CD4-positive, alpha-beta T cell treated with Interleukin-2 at 100 ng/mL for 4 hours (primary cell): ENCODE results near the gene CTNNBL1.

Experiments used
- DNase-seq: peaks from one replicate; pipeline ENCODE4 v3.0.0-alpha.2; 2020; ENCODE audit warnings: low spot score

Gene CTNNBL1

DNA sequence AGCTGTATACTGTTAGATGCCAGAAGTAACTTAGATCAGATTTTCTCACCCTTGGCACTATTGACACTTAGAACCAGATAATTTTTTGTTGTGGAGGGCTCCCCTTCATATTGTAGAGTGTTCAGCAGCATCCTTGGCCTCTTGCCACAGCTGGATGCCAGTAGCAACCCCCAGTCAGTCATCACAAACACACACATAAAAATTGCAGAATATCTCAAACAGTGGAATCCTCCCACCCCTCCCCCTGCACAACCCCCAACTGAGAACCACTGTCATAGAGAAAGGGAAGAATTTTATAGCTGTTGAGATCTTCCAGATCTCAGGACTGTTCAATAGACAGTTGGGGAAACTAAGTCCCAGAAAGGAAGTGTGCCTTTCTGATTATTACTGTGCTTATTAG, 127.9 kb downstream of the CTNNBL1 start:
- DNase-seq, result no peak

DNA sequence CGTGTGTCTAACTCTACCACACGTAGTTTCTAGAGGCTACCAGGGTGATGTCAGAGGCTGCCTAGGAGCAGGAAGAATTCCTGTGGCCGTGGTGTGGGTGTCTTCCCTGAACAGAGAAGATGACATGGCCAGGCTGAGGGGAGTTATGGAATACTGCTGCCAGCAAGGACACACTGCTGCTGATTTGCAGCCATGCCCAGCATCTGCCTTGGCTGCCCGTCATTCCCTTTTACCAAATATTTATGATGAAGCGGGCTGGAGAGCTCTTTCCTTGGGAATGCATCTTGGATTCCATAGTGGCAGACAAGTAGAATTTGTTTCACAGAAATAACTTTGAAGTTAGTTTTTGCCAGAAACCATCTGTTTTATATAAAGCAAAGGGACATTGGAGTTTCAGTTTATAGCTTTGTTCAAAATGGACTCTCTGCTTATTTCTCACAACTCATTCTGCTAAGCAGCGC, 128.3 kb downstream of the CTNNBL1 start:
- DNase-seq, result no peak

DNA sequence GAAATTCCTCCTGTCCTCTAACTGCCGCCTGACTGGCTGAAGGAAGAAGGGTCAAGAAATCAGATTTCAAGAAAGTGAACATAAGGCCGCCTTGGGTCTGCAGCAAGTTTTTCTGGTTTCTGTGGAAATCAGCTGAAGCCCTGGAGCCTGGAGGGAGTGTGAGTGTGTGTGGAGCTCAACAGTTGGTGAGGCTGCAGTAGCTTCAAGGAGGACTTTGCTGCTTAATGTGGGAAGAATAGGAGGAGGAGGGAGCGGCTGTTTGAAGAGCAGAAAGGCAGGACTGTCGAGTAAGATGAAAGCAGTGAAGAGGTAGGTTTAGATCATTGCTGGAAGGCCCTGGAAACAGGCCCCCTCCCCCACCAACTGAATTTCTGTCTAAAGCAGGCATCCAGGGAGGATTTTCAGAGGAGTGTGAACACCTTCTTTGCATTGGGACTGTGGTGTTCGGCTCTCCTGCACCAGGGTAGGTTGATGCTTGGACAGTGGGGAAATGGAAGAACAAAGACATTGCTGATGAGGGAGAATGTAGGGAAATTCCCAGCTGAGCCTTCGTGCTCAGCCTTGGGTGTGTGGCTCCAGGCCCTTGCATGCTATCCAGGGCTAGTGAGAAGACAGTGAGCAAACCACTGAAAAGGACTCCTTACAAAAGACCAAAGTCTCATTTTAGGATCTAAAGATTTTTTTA, 129.6 kb downstream of the CTNNBL1 start:
- DNase-seq, result no peak

DNA sequence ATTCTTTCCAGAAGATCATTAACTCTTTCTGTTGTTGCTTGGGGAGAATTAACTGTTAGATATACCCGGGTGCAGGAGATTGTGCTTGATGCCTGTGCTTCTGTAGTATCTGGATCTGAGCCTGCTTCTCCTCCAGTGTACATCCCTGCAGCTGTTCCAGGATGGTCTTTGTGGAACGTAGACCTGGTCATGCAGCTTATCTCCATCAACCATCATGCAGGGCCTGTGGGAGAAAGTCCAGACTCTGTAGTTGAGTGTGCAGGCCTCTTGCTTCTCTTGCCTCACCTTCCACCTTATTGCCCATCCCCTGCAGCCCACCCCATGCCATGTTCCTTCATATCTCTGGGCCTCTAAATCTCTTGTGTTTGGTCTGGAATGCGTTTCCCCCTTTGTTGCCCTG, 133.8 kb downstream of the CTNNBL1 start:
- no peak for DNase-seq

DNA sequence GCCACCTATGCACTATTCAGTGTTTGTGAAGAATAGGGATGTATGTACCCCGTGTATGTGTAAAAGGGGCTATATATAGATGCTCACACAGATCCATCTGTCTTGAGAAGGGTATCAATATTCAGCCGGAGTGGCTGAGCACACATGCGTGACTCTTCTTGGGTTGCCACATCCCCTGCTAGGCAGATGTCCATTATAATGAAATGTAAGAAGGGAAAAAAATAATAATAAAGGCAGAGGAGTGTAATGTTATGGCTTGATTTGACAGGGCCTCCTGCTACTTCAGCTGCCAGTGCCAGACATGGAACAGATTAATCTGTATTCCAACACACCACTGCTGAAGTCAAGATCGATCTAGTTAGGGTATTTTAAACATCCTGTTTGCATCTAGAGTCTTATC, 134.9 kb downstream of the CTNNBL1 start:
- no peak for DNase-seq

DNA sequence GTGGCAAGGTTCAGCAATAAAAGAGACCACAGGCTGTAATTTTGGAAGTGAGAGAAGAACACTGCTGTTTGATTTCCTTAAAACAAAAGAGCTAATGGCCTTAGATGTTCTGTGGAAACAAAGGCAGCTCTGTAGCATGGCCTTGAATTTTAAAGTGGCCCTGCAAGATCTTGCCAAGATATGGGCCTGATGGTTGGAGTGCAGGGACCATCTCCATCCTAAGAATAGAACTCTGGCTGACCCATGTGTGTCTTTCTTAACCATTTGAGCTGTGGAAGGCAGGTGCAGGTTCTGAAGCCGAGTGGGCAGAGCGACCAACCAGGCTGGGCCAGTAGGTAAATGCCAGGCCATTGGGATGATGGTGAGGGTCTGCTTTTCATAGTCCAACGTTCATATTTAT, 135.3 kb downstream of the CTNNBL1 start:
- no peak for DNase-seq

DNA sequence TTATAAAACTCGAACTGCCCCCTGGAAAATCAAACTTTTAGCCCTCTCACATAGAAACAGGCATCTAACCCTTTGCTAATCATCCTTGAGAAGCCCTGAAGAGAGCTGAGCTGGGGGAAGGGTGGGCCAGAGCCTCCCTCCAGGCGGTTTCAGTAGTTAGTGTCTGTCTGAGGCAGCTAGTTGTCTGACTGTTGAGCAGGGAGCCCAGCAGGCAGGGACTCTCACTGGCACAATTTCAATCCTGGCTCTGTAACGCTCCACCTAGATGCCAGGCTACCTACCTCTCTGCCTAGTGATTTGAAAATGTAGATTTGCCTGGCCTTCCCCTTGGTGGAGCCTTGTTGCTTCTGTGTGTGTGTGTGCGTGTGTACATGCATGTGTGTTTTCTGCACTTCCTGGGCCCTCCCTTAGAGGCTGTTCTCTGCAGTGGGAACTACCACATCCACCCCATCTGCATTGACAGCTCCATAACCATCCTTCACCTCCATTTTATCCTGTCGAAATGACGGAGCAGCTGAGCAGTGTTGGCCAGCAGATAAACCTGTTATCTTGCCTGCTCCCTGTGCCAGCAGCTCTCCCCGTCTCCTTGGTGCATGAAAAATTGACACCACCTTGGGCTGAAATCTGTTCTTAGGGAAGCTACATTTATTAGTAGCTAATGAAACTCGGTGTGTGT, 139.5 kb downstream of the CTNNBL1 start:
- DNase-seq, result no peak

DNA sequence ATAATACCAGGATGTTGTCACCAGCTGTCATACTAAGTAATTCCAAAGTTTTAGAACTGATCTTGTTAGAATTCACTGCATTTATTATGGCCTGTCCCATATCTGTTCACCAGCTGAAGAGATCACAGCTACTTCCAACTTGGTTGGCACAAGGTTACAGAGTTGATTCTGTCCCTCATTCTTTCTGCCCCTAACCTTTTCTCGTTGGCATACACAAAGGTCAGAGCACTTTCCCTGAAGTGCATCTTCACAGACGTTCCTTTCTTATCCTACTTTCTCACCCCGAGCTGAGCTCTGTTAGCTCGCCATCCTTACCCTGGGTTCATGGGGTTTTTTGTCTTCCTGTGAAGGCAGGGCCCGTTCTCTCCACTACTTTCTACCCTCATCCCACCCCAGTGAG, 143.1 kb downstream of the CTNNBL1 start:
- no peak for DNase-seq

DNA sequence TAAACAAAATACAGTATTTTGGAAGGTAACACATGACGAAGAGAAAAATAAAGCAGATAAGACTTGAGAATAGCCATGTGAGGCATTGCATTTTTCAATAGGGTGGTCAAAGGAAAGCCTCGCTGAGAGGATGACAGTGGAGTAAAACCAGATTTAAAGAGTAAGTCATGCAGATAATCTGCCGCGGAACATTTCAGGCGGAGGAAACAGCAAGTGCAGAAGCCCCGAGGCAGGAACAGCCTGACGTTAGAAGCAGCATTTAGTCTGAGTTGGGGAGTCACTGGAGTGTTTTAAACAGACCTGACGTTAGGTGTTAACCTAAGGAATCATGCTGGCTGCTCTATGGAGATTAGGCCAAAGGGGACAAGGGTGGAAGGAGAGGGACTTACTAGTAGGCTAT, 144.1 kb downstream of the CTNNBL1 start:
- no peak for DNase-seq

DNA sequence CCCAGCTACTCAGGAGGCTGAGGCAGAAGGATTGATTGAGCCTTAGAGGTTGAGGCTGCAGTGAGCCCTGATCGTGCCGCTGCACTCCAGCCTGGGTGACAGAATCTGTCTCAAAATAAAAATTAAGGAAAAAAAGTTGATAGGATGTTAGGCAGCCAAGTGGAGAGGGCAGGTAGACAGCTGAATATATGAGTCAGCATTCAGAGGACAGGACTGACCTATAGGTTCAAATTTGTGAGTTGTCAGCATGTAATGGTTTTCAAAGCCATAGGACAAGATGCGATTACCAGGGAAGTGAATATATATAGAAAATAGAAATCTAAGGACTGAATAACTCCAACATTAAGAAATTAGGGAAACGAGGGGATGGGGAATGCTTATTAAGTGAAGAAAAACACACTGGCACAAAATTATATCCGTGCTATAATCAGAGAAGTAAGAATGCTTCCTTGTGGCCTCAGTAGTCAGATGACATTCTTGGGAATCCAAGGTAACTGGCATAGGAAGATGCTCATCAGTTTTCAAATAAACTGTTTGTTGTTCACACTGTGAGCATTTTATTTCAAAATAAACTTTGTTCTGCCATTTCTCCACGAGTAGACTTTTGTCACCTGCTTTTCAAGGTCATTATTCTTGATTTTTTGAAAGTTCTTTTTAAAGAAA, 145.1 kb downstream of the CTNNBL1 start:
- no peak for DNase-seq

DNA sequence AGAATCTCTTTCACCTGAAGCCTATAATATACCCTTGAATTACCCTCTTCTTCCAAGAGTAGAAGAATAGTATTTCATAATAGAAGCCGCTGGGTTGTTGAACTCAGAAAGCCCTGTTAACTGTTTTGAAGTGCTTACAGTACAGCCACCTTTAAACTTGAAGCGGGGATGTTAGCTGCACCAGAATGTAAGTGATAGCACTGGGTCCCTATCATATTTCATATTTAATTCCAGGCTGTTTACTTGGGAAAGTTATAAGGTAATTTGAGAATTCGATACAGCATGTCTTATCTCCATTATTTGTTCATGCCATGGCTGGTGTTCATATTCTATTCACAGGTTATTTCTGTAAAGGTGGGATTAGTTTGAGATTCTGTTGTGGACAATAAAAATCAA, 145.6 kb downstream of the CTNNBL1 start:
- DNase-seq, result no peak

DNA sequence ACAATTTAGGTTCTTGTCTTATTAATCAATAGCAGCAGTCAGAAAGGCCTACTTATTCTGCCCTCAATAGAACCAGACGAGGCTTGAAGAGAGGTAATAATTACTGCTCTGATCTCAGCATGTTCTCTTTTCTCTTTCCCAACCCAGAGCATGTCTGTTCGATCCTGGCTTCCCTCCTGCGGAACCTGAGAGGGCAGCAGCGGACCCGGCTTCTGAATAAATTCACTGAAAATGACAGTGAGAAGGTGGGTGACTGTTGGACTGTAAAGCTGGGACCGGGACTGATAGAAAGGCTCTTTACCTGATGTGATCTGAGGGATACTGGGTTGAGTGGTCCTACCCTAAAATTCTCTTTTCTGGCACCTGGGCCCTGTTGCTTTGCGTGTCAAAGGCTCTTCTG, 146.1 kb downstream of the CTNNBL1 start:
- DNase-seq, result no peak

DNA sequence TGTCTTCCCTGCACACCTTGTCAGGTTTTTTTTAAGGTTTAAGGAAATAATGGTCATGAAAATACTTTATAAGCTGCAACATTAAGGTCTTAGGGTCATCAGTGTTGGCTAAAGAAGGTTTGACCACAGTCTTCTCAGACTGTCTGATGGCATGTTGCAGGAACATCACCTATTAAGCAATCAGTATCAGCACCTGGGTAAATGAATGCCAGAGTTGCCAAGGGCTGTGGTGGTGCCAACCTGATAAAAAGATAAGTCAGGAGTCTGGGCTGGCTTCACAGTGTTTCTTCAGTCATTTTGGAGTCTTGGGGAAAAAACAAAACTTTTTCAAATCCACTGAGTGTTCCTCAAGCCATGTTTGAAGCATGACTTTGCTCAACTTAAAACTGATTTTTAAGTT, 147.6 kb downstream of the CTNNBL1 start:
- DNase-seq, result no peak

DNA sequence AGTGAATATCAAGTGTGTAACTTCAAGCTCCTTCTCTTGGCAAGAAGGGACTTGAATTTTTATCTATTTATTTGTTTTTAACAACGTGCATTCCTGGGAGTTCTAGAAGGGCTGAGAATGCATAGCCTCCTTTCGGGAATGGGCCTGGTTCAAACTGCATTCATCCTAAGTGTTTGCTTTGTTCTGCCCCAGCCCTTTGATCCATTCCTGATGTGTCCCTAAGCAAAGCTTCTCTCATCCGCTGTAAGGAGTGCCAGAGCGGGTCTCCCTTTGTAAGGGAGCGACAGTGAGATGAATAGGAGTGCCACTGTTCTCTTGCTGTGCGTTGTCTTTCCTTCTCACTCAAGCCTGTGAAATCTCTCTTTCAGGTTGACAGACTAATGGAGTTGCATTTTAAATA, 148.1 kb downstream of the CTNNBL1 start:
- no peak for DNase-seq

DNA sequence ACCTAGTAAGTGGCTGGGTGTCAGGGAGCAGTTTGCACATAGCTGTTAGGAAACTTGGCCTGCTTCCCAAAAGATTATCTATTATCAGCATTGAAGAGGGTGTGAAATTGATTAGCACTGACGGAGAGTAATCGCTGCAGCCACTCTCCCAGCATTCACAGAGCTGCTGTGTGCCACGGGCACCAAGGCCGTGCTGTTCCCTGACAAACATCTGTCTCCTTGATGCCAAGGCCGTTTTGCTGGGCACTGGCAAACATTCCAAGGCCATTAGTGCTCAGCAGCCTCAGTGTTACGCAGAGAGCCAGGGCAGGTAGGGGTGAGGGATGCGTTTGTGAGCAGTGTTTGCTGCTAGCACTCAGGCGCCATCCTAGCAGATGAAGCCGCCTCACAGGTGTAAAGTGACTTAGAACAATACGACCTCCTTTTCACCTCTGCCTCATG, 151.4 kb downstream of the CTNNBL1 start:
- no peak for DNase-seq

DNA sequence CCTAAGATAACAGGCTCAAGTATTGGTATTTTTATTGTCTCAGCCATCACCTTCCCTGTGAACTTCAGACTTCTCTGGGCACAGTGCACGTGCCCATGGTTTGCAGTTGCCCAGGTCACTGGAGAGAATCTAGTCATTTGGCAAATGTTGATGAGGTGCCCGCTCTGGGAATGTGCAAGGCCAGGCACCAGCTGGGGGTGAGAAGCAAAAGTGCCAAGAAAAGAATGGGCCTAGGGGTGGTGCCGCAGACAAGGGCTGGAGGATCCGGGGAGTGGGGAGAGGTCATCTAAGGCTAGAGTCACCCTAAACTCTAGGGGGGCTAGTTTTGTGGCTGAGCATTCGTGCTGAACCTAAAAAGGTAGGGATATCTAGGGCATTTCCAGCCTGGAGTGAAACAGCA, 152.0 kb downstream of the CTNNBL1 start:
- no peak for DNase-seq

DNA sequence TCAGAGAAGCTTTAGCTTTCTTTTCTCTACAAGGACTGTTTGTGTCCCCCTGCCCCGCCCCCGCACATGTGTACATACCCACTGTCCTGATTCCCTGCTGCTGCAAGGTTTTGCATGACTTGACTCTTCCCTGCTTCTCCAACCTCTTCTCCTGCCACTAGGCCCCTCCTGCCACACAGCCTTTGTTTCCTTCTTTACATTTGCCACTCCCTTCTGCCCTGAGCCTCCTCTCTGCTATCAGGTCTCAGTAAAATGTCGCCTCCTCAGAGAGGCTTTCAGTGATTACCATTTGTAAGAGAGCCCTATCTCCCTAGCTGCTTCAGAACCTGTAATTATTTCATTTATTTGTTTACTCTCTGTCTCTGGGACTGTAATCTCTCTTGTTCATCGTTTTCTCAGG, 152.7 kb downstream of the CTNNBL1 start:
- no peak for DNase-seq

DNA sequence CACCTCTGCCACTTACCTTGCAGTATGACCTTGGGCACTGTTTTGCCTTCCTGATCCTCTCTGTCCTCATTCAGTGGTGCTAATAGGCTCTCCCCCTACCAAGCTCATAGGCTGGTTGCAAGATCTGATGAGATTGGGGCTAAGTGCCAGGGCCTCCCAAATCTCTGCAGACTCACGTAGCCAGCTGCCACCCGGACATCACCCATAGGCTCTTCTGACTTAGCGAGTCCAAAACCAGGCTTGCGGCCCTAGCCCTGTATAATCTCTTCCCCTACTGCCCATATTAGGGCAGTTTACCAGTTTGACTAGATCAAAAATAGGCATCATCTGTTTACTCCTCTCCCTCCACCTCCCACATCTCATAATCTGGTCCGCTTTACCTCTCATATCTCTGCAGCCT, 154.9 kb downstream of the CTNNBL1 start:
- no peak for DNase-seq

DNA sequence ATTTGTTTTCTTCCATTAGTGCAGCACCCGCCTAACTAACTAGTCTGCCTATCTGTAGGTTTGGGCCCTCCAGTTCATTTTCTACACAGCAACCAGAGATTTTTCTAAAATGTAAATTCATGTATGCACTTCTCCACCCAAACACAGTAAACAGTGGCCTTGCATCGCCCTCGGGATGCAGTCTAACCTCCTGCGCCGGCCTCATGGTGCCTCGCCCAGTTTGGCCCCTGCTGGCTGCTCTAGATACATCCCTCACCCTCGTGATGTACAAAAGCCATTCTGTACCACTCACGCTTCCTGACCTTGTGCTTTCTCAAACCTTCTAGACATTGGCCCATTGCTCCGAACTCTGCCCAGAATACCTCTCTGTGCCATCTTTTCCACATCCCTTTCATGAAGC, 155.3 kb downstream of the CTNNBL1 start:
- DNase-seq, result no peak

DNA sequence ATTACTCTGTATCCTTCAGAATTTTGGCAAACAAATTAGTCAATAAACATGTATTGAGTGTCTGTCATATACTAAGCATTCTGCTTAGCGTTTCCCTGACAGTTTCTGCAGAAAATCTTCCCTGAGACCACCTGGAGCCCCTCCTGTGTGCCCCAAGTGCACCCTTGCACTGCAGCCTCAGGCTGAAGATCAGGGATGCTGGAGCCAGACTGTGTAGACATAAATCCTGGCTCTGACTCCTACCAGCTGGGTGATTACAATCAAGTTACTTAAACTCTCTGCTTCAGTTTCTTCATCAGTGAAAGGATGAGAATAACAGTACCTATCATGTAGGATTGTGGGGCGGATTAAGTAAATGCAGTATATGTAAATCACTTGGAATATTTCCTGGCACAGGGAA, 155.7 kb downstream of the CTNNBL1 start:
- no peak for DNase-seq

DNA sequence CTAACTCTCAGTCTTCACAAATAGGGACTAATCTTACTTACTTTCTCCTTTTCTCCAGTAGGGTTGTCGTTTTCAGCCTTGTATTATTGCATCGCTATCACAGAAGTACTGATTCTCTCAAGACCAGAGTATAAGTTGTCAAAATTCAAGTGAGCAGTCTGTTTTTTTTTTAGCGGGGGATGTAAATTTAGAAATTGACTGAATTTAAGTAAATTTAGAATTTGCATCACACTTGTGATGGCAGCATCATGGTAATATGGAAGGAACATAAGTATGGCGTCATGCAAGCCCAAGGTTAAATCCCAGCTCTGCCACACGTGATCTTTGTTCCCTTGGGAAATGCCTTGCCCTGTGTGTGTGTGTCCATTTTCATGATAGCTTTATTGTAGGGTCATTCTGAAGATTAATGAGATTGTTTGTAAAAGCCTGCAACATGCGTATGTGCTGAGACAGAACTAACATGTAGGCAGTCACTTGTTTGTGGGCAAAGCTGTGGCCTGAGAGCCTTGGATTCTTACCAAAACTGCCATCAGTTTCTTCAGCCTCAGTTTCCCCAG, 156.3 kb downstream of the CTNNBL1 start:
- no peak for DNase-seq

DNA sequence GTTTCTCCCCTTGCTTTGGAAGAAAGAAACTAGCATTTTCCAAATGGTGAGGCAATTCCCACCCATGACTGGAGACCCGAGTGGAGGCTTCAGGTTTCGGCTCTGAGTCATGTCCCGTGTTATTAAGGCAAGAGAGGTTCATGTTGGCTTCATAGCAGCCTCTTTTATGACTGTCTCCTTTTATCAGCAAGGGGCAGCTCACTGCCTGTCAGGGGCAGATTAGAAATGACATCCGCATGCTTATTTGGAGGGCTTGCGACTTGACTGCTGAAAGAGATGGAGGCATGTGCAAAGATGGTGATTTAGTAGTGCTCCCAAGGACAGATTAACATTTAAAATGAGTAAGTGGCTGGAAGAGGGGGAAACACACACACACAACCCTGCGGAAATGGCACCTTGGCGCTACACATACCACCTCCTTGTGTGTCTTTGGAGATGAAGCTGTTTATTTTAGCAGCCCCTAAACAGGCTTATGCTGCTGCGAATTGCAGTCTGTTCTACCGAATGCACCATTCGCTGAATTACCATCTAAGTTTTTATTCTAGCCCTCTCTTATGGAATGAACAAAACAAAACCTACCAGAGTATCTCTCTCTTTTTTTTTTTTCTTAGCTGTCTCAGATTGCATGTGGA, 157.0 kb downstream of the CTNNBL1 start:
- no peak for DNase-seq

DNA sequence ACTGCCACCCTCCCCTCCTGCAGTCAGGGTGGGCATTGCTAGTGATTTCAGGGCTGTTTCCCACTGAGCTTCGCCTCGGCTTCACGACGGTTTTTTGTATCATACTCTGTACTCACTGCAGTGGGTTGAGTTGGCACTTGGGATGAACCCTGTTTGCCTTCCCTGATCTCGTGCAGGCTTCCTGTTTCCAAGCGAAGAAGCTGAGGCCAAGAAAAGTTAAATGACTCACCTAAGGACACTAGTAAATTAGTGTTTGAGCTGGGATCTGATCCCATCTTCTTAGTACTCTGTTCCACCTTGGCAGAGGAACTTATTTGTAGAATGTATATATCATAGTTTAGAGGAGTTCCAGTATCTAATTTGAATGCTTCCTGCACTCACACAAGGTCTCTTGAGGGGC, 158.8 kb downstream of the CTNNBL1 start:
- no peak for DNase-seq
